Fibroblast of villous mesenchyme (primary cell): Measurements from ENCODE around the gene SLC16A3. TPM values are rescaled to one million over a fixed set of nuclear protein-coding genes. Genes with fewer than 3 reads are reported as not detected.

Source experiments
- DNase-seq: peaks from one replicate; pipeline ENCODE4 v3.0.0-alpha.2; 2010; ENCODE audit warnings: low read depth
- H3K4me3 ChIP-seq: 2 replicates; pipeline ENCODE4 v1.5.1; 2011; ENCODE audit warnings: low read depth, mild to moderate bottlenecking, low read length
- CTCF ChIP-seq: IDR thresholded peaks from 2 replicates; pipeline ENCODE4 v1.5.1; 2012; ENCODE audit warnings: low read depth, mild to moderate bottlenecking, low read length; ENCODE audit not compliant: insufficient read depth
- total RNA-seq: library from RNA; depleted of rRNA; stranded (reverse); fragments of >200 nt; gene quantifications from 2 replicates; pipeline ENCODE4 v1.2.3, GENCODE V29; 2012

Gene SLC16A3
- total RNA-seq, 1 donor, result 174 TPM

- no peak for DNase-seq
- TF ChIP-seq CTCF, result no peak
- no peak overlapping the region for H3K4me3 ChIP-seq
Measured at GRCh38 chr17:82198092-82198491, 30.8 kb upstream of the SLC16A3 start.

- no peak overlapping the region for H3K4me3 ChIP-seq
- no peak for TF ChIP-seq CTCF
- no peak for DNase-seq
Measured at GRCh38 chr17:82199496-82199895, 29.3 kb upstream of the SLC16A3 start.

GRCh38 chr17:82200135-82200534, 28.7 kb upstream of the SLC16A3 start:
- no peak for DNase-seq
- TF ChIP-seq CTCF, result no peak
- H3K4me3 ChIP-seq, result no peak overlapping the region

- no peak for DNase-seq
- H3K4me3 ChIP-seq, result no peak overlapping the region
- TF ChIP-seq CTCF, result no peak
Measured at GRCh38 chr17:82200743-82201497, 27.9 kb upstream of the SLC16A3 start.

GRCh38 chr17:82201498-82201910, 27.3 kb upstream of the SLC16A3 start:
- no peak for DNase-seq
- H3K4me3 ChIP-seq, result no peak overlapping the region
- TF ChIP-seq CTCF, result no peak

GRCh38 chr17:82202981-82203380, 25.9 kb upstream of the SLC16A3 start:
- H3K4me3 ChIP-seq, result no peak overlapping the region
- TF ChIP-seq CTCF, result no peak
- DNase-seq, result no peak

DNA sequence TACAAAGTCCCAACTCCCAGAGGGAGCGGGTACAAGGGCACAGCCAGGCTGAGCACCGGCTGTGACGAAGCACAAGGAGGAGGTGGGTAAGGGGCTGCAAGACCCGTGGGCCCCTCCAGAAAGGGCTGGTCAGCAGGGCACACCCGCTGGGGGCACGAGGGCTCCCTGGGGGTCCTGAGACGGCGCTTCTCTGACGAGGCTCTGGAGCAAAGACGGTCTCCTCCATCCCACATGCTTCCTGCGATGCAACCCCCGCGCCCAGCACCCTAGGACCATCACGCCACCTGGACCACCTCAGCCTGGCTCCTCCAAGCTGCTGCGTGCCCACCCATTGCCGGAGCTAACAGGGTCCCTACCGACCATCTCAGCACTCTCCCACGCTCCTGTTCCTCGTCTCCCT, 24.9 kb upstream of the SLC16A3 start:
- no peak for DNase-seq
- TF ChIP-seq CTCF, result no peak
- no peak overlapping the region for H3K4me3 ChIP-seq
